ENCODE results near the gene NID2. TPM values are rescaled to one million over a fixed set of nuclear protein-coding genes. Genes with fewer than 3 reads are reported as not detected.

The NID2 gene
- total and polyA plus RNA-seq, 10 of the 15 experiments (the other 5 are each of a cell fraction or from before 2014, with no cell fraction given), result 0.04 to 0.49 (median 0.23) TPM; not detected in 3

GRCh38 chr14:52108823-52109222 is 40.0 kb upstream of the NID2 start:
- H3K27me3 ChIP-seq (replicated peaks in 1 of 2; ENCODE audit: control insufficient read depth in 2 of 2, insufficient read depth in 2 of 2, low read length in 1 of 2), result no peaks in the 10 kb centered on the region
- no peaks in the 10 kb centered on the region for H3K36me3 ChIP-seq (ENCODE audit: control insufficient read depth in 2 of 2, insufficient read depth in 2 of 2, low read length in 1 of 2)
- no peaks in the 10 kb centered on the region for H4K20me1 ChIP-seq (ENCODE audit: control insufficient read depth, insufficient read depth)
- TF ChIP-seq YBX1 (IDR thresholded peaks at IDR 0.05), result no peak
- BruUV-seq (replicated peaks), result no TSS peak
- ChIA-PET CTCF (no interaction called here), SMC1A (ENCODE audit: uncharacterized antibody, unreplicated experiment) (no interaction called here), POLR2A (no interaction called here), RAD21 (ENCODE audit: unreplicated experiment) (no interaction called here)
- H3K27ac ChIP-seq (ENCODE audit: control insufficient read depth, insufficient read depth), result no peak overlapping the region
- in situ Hi-C loops (cut with MboI), result no loop called here
- intact Hi-C loops (cut with micrococcal nuclease; ENCODE audit: unreplicated experiment), result no loop called here
- no peaks in the 10 kb centered on the region for H3K4me1 ChIP-seq (ENCODE audit: control insufficient read depth, insufficient read depth, low read length)
- no peak overlapping the region for H3K9ac ChIP-seq (ENCODE audit: control insufficient read depth, insufficient read depth, low read length)
- FAIRE-seq (no peak), DNase-seq (ENCODE audit: low read depth, low spot score) (no peak), ATAC-seq (no peak)
- H3K4me2 ChIP-seq (ENCODE audit: control insufficient read depth, insufficient read depth), result no peak overlapping the region
- no peak overlapping the region for H3K4me3 ChIP-seq
- no peaks in the 10 kb centered on the region for H3K9me3 ChIP-seq (replicated peaks; ENCODE audit: control insufficient read depth, insufficient read depth, low read length)
- no peak overlapping the region for H2AFZ ChIP-seq (ENCODE audit: control insufficient read depth, low read depth, low read length)
- no peaks in the 10 kb centered on the region for H3K79me2 ChIP-seq (ENCODE audit: control insufficient read depth, insufficient read depth, low read length)
- WGBS (ENCODE audit: insufficient coverage, insufficient replicate concordance, low lambda C conversion rate, missing lambda C conversion rate), result 33% methylated on average over 1 of the region's 1 CpG

GRCh38 chr14:52106840-52107239 is 38.0 kb upstream of the NID2 start:
- FAIRE-seq (no peak), ATAC-seq (no peak), DNase-seq (ENCODE audit: low read depth, low spot score) (no peak)
- BruUV-seq (replicated peaks), result no TSS peak
- ChIA-PET RAD21 (ENCODE audit: unreplicated experiment) (no interaction called here), SMC1A (ENCODE audit: uncharacterized antibody, unreplicated experiment) (no interaction called here), POLR2A (no interaction called here), CTCF (no interaction called here)
- in situ Hi-C loops (cut with MboI), result no loop called here
- Histone ChIP-seq H3K4me2 (ENCODE audit: control insufficient read depth, insufficient read depth) (no peak overlapping the region), H3K4me3 (no peak overlapping the region), H3K27me3 (replicated peaks in 1 of 2; ENCODE audit: control insufficient read depth in 2 of 2, insufficient read depth in 2 of 2, low read length in 1 of 2) (no peaks in the 10 kb centered on the region), H3K9me3 (replicated peaks; ENCODE audit: control insufficient read depth, insufficient read depth, low read length) (no peaks in the 10 kb centered on the region), H2AFZ (ENCODE audit: control insufficient read depth, low read depth, low read length) (no peak overlapping the region), H4K20me1 (ENCODE audit: control insufficient read depth, insufficient read depth) (no peaks in the 10 kb centered on the region), H3K4me1 (ENCODE audit: control insufficient read depth, insufficient read depth, low read length) (no peaks in the 10 kb centered on the region), H3K79me2 (ENCODE audit: control insufficient read depth, insufficient read depth, low read length) (no peaks in the 10 kb centered on the region), H3K36me3 (ENCODE audit: control insufficient read depth in 2 of 2, insufficient read depth in 2 of 2, low read length in 1 of 2) (no peaks in the 10 kb centered on the region), H3K9ac (ENCODE audit: control insufficient read depth, insufficient read depth, low read length) (no peak overlapping the region), H3K27ac (ENCODE audit: control insufficient read depth, insufficient read depth) (no peak overlapping the region)
- intact Hi-C loops (cut with micrococcal nuclease; ENCODE audit: unreplicated experiment), result no loop called here
- WGBS (ENCODE audit: insufficient coverage, insufficient replicate concordance, low lambda C conversion rate, missing lambda C conversion rate), result 53% methylated on average over 5 of the region's 5 CpGs
- TF ChIP-seq ATF3 (IDR thresholded peaks at IDR 0.05; ENCODE audit: borderline replicate concordance, extremely low read depth, low read depth, low read length), result no peak
- TF ChIP-seq USF1 (IDR thresholded peaks at IDR 0.05; ENCODE audit: borderline replicate concordance, extremely low read length, insufficient read depth, low read depth, low read length), result no peak
- TF ChIP-seq CREB1 (IDR thresholded peaks at IDR 0.05; ENCODE audit: low read depth), result no peak
- TF ChIP-seq IRF3 (IDR thresholded peaks at IDR 0.05), result no peak
- no peak for TF ChIP-seq SREBF1 (IDR thresholded peaks at IDR 0.05; ENCODE audit: low read length)
- no peak for TF ChIP-seq FOXM1 (IDR thresholded peaks at IDR 0.05; ENCODE audit: low read depth, low read length)
- no peak for TF ChIP-seq ELK1 (IDR thresholded peaks at IDR 0.05; ENCODE audit: low read depth, low read length)
- no peak for TF ChIP-seq MEF2A (IDR thresholded peaks at IDR 0.05; ENCODE audit: insufficient read depth, low read depth, low read length)
- no peak for TF ChIP-seq ZBED1 (IDR thresholded peaks at IDR 0.05; ENCODE audit: borderline replicate concordance)
- no peak for TF ChIP-seq E4F1 (IDR thresholded peaks at IDR 0.05; ENCODE audit: borderline replicate concordance, partially characterized antibody)

Measured in GM12878 (cell line).